ENCODE measurements around the gene ZSWIM1.

DNA sequence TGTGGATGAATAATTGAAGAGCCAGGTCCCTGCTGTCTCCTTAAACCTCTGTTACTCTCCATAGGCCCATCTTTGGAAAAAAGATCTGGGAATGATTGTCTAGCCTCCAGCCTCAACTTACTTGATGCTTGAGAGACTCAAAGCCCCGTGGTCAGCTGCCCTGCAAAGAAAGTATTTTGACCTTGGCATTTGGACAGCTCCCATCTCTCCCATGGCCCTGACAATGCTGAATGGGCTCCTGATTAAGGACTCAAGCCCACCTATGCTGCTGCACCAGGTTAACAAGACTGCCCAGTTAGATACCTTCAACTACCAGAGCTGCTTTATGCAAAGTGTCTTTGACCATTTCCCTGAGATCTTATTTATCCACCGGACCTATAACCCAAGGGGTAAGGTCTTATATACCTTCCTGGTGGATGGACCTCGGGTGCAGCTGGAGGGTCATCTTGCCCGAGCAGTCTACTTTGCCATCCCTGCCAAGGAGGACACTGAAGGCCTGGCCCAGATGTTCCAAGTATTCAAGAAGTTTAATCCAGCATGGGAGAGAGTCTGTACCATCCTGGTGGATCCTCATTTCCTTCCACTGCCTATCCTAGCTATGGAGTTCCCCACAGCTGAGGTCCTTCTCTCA lies 1.6 kb downstream of the ZSWIM1 start:
- TF ChIP-seq RAD21 (IDR thresholded peaks at IDR 0.05; ENCODE audit: low read depth) (no peak), TAF1 (IDR thresholded peaks at IDR 0.05; ENCODE audit: low read depth) (no peak)
